ENCODE data around the gene IMMP2L.

- TF ChIP-seq POLR2A (IDR thresholded peaks at IDR 0.05; ENCODE audit: low read depth) (no peak), CTCF (IDR thresholded peaks at IDR 0.05) (no peak)
Observed at GRCh38 chr7:111011520-111011919, 550.8 kb downstream of the IMMP2L start.

Data from esophagus muscularis mucosa (tissue), 3 donors.